Mucosa of stomach (tissue), 1 donor: ENCODE measurements around the gene UGT1A8.
"Not testable (repeated sequence)": the region's sequence is repeated elsewhere in the genome, so short reads cannot be mapped to it uniquely, and the experiment has no call there.

Experiments
- H3K27me3 ChIP-seq: one replicate; pipeline ENCODE4 v1.7.0; 2013; ENCODE audit warnings: mild to moderate bottlenecking, low read length; ENCODE audit not compliant: control insufficient read depth, insufficient read depth
- H3K36me3 ChIP-seq: one replicate; pipeline ENCODE4 v1.7.0; 2013; ENCODE audit warnings: low read length; ENCODE audit not compliant: control insufficient read depth, insufficient read depth
- H3K4me1 ChIP-seq: one replicate; pipeline ENCODE4 v1.7.0; 2013; ENCODE audit warnings: mild to moderate bottlenecking, low read length; ENCODE audit not compliant: control insufficient read depth, insufficient read depth
- H3K4me3 ChIP-seq: one replicate; pipeline ENCODE4 v1.7.0; 2013; ENCODE audit warnings: low read length
- H3K9ac ChIP-seq: one replicate; pipeline ENCODE4 v1.7.0; 2013; ENCODE audit warnings: mild to moderate bottlenecking, low read length, moderate library complexity
- H3K9me3 ChIP-seq: one replicate; pipeline ENCODE4 v1.7.0; 2013; ENCODE audit warnings: mild to moderate bottlenecking, low read length, moderate library complexity; ENCODE audit not compliant: control insufficient read depth
- donor health status: Pancreatic carcinoma.

The UGT1A8 gene

GRCh38 chr2:233650981-233651380 is 33.5 kb downstream of the UGT1A8 start:
- H3K4me3 ChIP-seq, result no peak overlapping the region
- no peak overlapping the region for H3K9ac ChIP-seq
- no peaks in the 10 kb centered on the region for H3K9me3 ChIP-seq
- H3K36me3 ChIP-seq, result no peaks in the 10 kb centered on the region
- no peaks in the 10 kb centered on the region for H3K27me3 ChIP-seq
- peaks cover 6% of the 10 kb centered on the region for H3K4me1 ChIP-seq

DNA sequence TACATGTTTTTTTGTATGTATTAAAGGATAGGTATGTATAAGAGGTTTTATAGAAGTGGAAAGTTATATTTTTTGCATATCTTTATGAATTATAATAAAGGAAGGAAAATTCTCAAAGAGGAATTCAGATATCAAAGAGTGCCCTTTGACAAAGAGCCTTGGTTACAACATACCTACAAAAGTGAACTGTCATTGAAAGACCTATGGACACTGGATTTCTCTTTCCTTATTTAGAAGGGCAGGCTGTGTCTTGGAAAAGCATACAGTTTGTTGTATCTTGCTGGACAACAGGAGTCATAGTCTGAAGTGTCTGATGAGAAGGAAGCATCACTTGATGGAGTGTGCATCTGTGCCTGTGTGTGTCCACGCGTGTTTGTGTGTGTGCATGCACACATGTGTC is 34.0 kb downstream of the UGT1A8 start:
- H3K4me3 ChIP-seq, result no peak overlapping the region
- no peaks in the 10 kb centered on the region for H3K9me3 ChIP-seq
- H3K36me3 ChIP-seq, result no peaks in the 10 kb centered on the region
- no peak overlapping the region for H3K9ac ChIP-seq
- no peaks in the 10 kb centered on the region for H3K27me3 ChIP-seq
- peaks cover 6% of the 10 kb centered on the region for H3K4me1 ChIP-seq

GRCh38 chr2:233654501-233654900 is 37.1 kb downstream of the UGT1A8 start:
- Histone ChIP-seq H3K36me3 (no peaks in the 10 kb centered on the region), H3K9ac (no peak overlapping the region), H3K27me3 (no peaks in the 10 kb centered on the region), H3K9me3 (no peaks in the 10 kb centered on the region), H3K4me1 (peaks cover 6% of the 10 kb centered on the region), H3K4me3 (no peak overlapping the region)

GRCh38 chr2:233655043-233655442 is 37.6 kb downstream of the UGT1A8 start:
- H3K36me3 ChIP-seq, result no peaks in the 10 kb centered on the region

GRCh38 chr2:233655943-233656342 is 38.5 kb downstream of the UGT1A8 start:
- not testable (repeated sequence) for H3K4me3 ChIP-seq, H3K9me3 ChIP-seq, H3K9ac ChIP-seq, H3K27me3 ChIP-seq, H3K4me1 ChIP-seq, H3K36me3 ChIP-seq

More at GRCh38 chr2:233655043-233655442, 37.6 kb downstream of the UGT1A8 start:
- Histone ChIP-seq H3K4me1 (peaks cover 6% of the 10 kb centered on the region), H3K4me3 (no peak overlapping the region), H3K9ac (no peak overlapping the region), H3K9me3 (no peaks in the 10 kb centered on the region), H3K27me3 (no peaks in the 10 kb centered on the region)

- no peaks in the 10 kb centered on the region for H3K9me3 ChIP-seq
- no peak overlapping the region for H3K4me3 ChIP-seq
- H3K27me3 ChIP-seq, result no peaks in the 10 kb centered on the region
- no peaks in the 10 kb centered on the region for H3K36me3 ChIP-seq
- no peak overlapping the region for H3K9ac ChIP-seq
- peaks cover 6% of the 10 kb centered on the region for H3K4me1 ChIP-seq
These were observed 39.0 kb downstream of the UGT1A8 start for GRCh38 chr2:233656443-233656842.

GRCh38 chr2:233658610-233659009 is 41.2 kb downstream of the UGT1A8 start:
- Histone ChIP-seq H3K9me3 (no peaks in the 10 kb centered on the region), H3K36me3 (no peaks in the 10 kb centered on the region), H3K27me3 (no peaks in the 10 kb centered on the region), H3K4me3 (no peak overlapping the region), H3K4me1 (peaks cover 6% of the 10 kb centered on the region), H3K9ac (no peak overlapping the region)

DNA sequence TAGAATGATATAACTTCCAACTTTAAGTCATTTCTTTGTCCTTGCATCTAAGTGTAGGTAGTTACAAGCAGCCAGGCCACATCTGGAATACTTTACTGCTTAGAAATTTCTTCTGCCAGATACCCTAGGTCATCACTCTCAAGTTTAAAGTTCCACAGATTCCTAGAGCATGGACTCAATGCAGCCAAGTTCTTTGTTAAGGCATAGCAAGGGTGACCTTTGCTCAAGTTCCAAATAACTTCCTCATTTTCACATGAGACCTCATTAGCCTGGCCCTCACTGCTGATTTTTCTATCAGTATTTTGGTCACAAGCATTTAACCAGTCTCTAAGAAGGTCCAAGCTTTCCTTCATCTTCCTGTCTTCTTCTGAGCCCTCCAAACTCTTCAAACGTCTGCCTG is 46.5 kb downstream of the UGT1A8 start:
- no peak overlapping the region for H3K9ac ChIP-seq
- H3K36me3 ChIP-seq, result no peaks in the 10 kb centered on the region
- H3K9me3 ChIP-seq, result no peaks in the 10 kb centered on the region
- no peaks in the 10 kb centered on the region for H3K4me1 ChIP-seq
- no peaks in the 10 kb centered on the region for H3K27me3 ChIP-seq
- H3K4me3 ChIP-seq, result no peak overlapping the region

DNA sequence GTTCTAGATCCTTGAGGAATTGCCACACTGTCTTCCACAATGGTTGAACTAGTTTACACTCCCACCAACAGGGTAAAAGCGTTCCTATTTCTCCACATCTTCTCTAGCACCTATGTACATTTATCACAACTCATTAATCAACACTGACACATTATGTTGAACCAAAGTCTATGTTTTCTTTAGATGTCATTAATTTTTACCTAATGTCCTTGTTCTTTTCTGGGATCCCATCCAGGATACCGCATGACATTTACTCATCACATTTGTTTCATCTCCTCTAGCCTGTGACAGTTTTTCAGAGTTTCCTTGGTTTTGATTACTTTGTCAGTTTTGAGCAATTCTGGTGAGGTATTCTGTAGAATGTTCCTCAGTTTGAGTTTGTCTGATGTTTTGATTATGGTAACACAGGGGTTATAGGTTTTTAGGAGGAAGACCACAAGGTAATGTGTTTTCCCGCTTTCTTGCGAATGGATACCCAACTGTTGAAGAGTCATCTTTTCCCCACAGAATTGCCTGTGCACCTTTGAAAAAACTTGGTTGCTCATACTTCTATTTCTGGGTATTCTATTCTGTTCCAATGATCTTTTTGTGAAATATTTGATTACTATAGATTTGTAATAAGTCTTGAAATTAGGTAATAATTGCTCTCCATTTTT is 51.3 kb downstream of the UGT1A8 start:
- Histone ChIP-seq H3K27me3 (no peaks in the 10 kb centered on the region), H3K4me3 (no peak overlapping the region), H3K4me1 (no peaks in the 10 kb centered on the region), H3K36me3 (no peaks in the 10 kb centered on the region), H3K9me3 (no peaks in the 10 kb centered on the region), H3K9ac (no peak overlapping the region)

- Histone ChIP-seq H3K9me3 (no peaks in the 10 kb centered on the region), H3K4me3 (no peak within 1 kb of the TSS), H3K4me1 (no peaks in the 10 kb centered on the region), H3K9ac (no peak within 1 kb of the TSS), H3K36me3 (no peaks in the 10 kb centered on the region), H3K27me3 (no peaks in the 10 kb centered on the region)
These were observed 54.1 kb downstream of the UGT1A8 start, which contains the start of gene UGT1A9 for GRCh38 chr2:233671290-233672161. Gene UGT1A9, plus strand, starts transcription at chr2:233671898. Its CDS starts 37 bp downstream, at chr2:233671935.

GRCh38 chr2:233672886-233673285 is 55.5 kb downstream of the UGT1A8 start:
- no peak overlapping the region for H3K9ac ChIP-seq
- no peak overlapping the region for H3K4me3 ChIP-seq
- no peaks in the 10 kb centered on the region for H3K36me3 ChIP-seq
- H3K9me3 ChIP-seq, result no peaks in the 10 kb centered on the region
- H3K4me1 ChIP-seq, result no peaks in the 10 kb centered on the region
- no peaks in the 10 kb centered on the region for H3K27me3 ChIP-seq

DNA sequence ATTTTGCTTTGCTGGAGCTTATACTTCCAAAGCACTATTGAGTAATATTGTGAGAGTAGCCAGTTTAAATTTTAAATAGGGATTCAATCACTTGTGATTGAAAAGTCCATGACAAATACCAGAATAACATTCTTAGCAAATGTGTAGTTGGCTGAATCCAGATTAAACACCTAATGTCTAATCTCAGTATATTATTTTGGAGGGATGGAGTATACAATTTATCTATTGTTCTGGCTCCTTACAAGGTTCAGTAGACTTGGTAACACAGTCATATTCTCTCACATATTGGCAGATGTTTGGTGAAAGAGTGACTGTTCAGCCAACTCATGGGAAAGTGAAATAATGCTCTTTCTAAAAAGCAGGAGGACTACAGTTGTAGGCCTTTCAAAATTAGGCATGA is 56.5 kb downstream of the UGT1A8 start:
- Histone ChIP-seq H3K4me3 (no peak overlapping the region), H3K36me3 (no peaks in the 10 kb centered on the region), H3K9ac (no peak overlapping the region), H3K4me1 (no peaks in the 10 kb centered on the region), H3K9me3 (no peaks in the 10 kb centered on the region), H3K27me3 (no peaks in the 10 kb centered on the region)
